ENCODE results near the gene ASZ1.
"Not testable (repeated sequence)": the region's sequence is repeated elsewhere in the genome, so short reads cannot be mapped to it uniquely, and the experiment has no call there.

The ASZ1 gene

DNA sequence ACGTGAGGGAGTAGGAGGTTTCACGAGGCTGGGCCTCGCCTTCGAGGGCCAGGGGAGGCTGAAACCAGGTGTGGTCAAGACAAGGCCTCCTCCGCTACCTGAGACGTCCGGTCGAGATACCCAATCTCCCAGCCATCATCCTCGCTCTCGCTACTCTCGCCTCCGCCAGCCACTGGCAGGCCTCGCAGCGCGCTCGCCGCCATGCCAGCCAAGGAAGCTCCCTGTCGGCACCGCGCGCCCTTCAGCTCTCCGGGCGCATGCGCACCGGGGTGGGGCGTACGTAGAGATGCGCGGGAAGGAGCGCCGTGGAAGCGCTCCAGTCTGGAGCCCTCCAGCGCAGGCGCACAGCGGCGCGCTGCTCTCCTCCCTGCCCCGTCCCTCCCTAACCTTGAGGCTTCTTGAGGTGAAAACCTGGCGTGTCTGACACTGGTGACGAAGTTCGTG, at the start of gene ASZ1:
ASZ1 (minus strand) TSS at position 236 of the 444 bp plus-strand sequence; CDS start at position 203, 33 bp downstream.
- no peak for DNase-seq

GRCh38 chr7:117476557-117477215, 49.4 kb upstream of the ASZ1 start:
- DNase-seq = no peak

GRCh38 chr7:117472335-117472734, 45.0 kb upstream of the ASZ1 start:
- no peak for DNase-seq

- DNase-seq = no peak
These were observed 43.5 kb upstream of the ASZ1 start for GRCh38 chr7:117470777-117471176.

DNA sequence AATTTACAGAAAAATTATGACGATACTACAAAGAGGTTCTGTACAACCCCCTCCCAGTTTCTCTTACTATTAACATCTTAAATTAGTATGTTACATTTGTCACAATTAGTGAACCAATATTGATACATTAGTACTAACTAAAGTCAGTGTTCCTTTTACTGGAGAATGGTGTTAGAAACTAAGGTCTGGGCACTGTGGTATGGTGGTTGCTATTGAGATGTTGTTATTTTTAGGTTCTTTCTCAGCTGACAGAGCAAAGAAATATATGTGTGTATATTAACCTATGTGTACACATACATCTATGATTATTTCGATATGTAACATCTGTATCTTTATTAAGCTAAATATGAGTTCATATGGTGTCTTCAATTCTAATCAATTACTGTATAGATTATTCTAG, 40.9 kb upstream of the ASZ1 start:
- DNase-seq = no peak

GRCh38 chr7:117460815-117461214, 33.5 kb upstream of the ASZ1 start:
- not testable (repeated sequence) for DNase-seq

GRCh38 chr7:117459735-117460134, 32.4 kb upstream of the ASZ1 start:
- no peak for DNase-seq

GRCh38 chr7:117458977-117459583, 31.8 kb upstream of the ASZ1 start:
- no peak for DNase-seq

DNA sequence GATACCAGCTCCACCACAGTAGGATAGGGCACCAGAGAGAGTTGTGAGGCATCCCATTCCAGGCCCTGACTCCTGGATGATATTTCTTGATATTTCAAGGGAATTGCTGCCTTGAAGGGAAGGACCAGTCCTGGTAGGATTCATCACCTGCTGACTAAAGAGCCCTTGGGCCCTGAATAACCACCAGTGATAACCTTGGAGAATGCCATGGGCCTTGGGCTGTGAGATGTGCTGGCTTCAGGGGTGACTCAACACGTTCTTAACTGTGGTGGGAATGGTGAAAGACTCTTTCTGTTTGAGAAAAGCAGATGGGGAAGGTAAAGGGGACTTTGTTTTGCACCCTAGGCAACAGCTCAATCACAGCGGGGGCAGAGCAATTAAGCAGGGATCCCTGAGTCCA, 21.4 kb upstream of the ASZ1 start:
- no peak for DNase-seq

DNA sequence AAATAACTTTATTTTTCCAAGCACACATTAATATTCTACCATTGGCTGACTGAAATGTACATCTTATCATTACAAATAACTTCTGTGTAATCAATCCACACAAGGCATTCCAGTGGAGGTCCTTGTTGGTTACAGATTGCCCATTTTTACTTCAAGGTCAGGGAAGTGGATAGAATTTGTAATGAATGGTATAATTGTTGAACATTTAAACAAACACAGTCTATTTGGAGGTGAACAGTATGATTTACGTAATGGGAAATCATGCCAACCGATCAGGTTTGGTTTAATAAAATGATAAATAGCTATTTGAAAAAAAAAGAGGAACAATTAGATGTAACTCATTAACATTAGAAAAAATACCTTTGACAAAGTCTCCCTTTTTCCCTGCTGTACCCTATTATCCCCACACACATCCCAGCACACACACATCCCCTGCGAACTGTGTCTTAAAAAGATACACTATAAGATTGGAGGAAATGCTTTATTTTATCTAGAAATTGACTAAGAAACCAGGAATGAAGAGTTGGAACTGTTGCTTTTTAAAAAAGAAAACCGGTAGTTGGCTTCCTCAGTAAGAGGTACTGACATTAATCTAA, 19.0 kb upstream of the ASZ1 start:
- DNase-seq = no peak

- no peak for DNase-seq
These were observed 17.9 kb upstream of the ASZ1 start for GRCh38 chr7:117445206-117445605.

DNA sequence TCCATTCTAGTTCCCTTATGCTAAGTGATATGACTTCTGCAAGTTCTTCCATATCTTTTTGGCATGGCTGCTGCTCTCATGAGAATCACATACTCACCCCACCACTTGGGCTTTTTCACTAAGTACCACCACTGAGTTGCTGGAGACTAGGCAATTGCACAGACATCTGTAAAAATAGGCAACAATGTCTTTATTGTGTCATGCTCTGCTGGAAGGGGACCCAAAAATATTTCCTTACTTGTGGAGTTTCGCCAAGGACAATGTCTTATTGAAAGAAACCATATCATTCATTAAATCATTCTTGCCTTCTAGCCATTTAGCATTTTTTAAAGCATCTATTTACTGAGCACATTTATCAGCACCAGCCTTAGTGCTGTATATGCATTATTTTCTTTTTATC, 17.4 kb upstream of the ASZ1 start:
- no peak for DNase-seq

- DNase-seq = no peak
These were observed 8.3 kb upstream of the ASZ1 start for GRCh38 chr7:117435475-117436043.

- DNase-seq = no peak
These were observed 3.0 kb downstream of the ASZ1 start for GRCh38 chr7:117424090-117424829.

DNA sequence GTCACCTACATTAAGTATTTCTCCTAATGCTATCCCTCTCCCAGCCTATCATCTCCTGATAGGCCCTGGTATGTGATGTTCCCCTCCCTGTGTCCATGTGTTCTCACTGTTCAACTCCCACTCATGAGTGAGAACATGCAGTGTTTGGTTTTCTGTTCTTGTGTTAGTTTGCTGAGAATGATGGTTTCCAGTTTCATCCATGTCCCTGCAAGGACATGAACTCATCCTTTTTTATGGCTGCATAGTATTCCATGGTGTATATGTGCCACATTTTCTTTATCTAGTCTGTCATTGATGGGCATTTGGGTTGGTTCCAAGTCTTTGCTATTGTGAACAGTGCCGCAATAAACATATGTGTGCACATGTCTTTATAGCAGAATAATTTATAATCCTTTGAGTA, 12.7 kb downstream of the ASZ1 start:
- not testable (repeated sequence) for DNase-seq

- DNase-seq = no peak
These were observed 14.2 kb downstream of the ASZ1 start for GRCh38 chr7:117412946-117413559.

- DNase-seq = no peak
These were observed 14.9 kb downstream of the ASZ1 start for GRCh38 chr7:117412390-117412789.

GRCh38 chr7:117411539-117411938, 15.8 kb downstream of the ASZ1 start:
- DNase-seq = no peak

DNA sequence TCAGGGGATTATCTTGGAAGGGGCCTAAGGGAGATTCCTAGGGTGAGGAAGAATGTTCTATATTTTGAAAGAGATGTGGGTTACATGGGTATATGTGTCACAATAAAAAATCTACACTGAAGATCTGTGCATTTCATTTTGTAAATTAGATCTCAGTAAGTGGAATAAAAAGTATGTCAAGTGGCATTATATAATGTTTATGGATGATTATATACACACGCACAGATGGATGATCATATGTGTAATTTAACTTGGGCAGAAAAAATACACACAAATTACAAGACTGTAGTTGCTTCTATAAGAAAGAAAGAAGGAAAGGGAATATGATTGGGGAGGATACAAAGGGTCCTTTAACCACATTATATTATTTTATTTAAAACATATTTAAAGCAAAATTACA, 18.5 kb downstream of the ASZ1 start:
- no peak for DNase-seq

- DNase-seq = no peak
These were observed 21.8 kb downstream of the ASZ1 start for GRCh38 chr7:117405519-117405918.

DNA sequence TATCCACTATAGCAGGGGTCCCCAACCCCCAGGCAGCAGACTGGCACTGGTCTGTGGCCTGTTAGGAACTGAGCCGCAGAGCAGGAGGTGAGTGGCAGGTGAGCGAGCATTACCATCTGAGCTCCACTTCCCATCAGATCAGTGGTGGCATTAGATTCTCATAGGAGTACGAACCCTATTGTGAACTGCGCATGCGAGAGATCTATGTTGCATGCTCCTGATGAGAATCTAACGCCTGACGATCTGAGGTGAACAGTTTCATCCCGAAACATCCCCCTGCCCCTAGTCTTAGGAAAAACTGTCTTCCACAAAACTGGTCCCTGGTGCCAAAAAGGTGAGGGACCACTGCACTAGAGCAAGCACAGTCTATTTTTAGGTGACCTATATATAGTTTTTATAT, 23.6 kb downstream of the ASZ1 start:
- no peak for DNase-seq

- DNase-seq = no peak
These were observed 25.2 kb downstream of the ASZ1 start for GRCh38 chr7:117402109-117402508.

Data from CD4-positive, alpha-beta T cell treated with Interleukin-17A for 1 hour (primary cell).